HEK293 (cell line): ENCODE data around the gene MUS81.
A peak's percentile ranks its signal among the peaks of the same experiment; 100 is the strongest.

ENCODE experiments used
- BCL11B ChIP-seq: fragments of 450-650 bp; formaldehyde crosslinking; IDR thresholded peaks from 2 replicates; pipeline ENCODE4 v1.5.1; 2016; ENCODE audit warnings: low read depth, missing biosample characterization, missing genetic modification characterization
- GLIS1 ChIP-seq: fragments of 450-650 bp; formaldehyde crosslinking; IDR thresholded peaks from 2 replicates; pipeline ENCODE4 v1.5.1; 2016; ENCODE audit warnings: missing biosample characterization, missing genetic modification characterization
- MEIS1 ChIP-seq: sonication (generic); formaldehyde crosslinking; IDR thresholded peaks from 2 replicates; pipeline ENCODE4 v1.8.1; 2022; ENCODE audit warnings: missing genetic modification reagents, mild to moderate bottlenecking, borderline replicate concordance
- PBX3 ChIP-seq: sonication (generic); formaldehyde crosslinking; IDR thresholded peaks from 2 replicates; pipeline ENCODE4 v1.8.1; 2022; ENCODE audit warnings: mild to moderate bottlenecking, moderate library complexity, missing genetic modification reagents
- PRDM6 ChIP-seq: fragments of 450-650 bp; formaldehyde crosslinking; IDR thresholded peaks from 2 replicates; pipeline ENCODE4 v1.5.1; 2017; ENCODE audit warnings: missing biosample characterization, missing genetic modification characterization
- SETDB1 ChIP-seq: IDR thresholded peaks from one replicate; pipeline ENCODE4 v1.6.1; 2017; ENCODE audit warnings: mild to moderate bottlenecking, low read length, moderate library complexity, mixed read lengths; ENCODE audit not compliant: insufficient read length
- ZEB2 ChIP-seq: fragments of 450-650 bp; formaldehyde crosslinking; IDR thresholded peaks from 2 replicates; pipeline ENCODE4 v1.5.1; 2016; ENCODE audit warnings: missing biosample characterization, missing genetic modification characterization
- ZFHX2 ChIP-seq: fragments of 450-650 bp; formaldehyde crosslinking; conservative IDR thresholded peaks from 2 replicates; pipeline ENCODE4 v1.5.1; 2016; ENCODE audit warnings: missing biosample characterization, missing genetic modification characterization
- ZNF175 ChIP-seq: fragments of 450-650 bp; formaldehyde crosslinking; IDR thresholded peaks from 2 replicates; pipeline ENCODE4 v1.5.1; 2016; ENCODE audit warnings: missing biosample characterization, missing genetic modification characterization
- ZNF184 ChIP-seq: fragments of 450-650 bp; IDR thresholded peaks from 2 replicates; pipeline ENCODE4 v1.5.1; 2018; ENCODE audit warnings: missing biosample characterization, mild to moderate bottlenecking, missing genetic modification characterization
- ZNF211 ChIP-seq: fragments of 450-650 bp; formaldehyde crosslinking; IDR thresholded peaks from 2 replicates; pipeline ENCODE4 v1.5.1; 2016; ENCODE audit warnings: low read depth, missing biosample characterization, missing genetic modification characterization
- ZNF23 ChIP-seq: fragments of 450-650 bp; formaldehyde crosslinking; IDR thresholded peaks from 2 replicates; pipeline ENCODE4 v1.5.1; 2016; ENCODE audit warnings: missing biosample characterization, missing genetic modification characterization, borderline replicate concordance
- ZNF24 ChIP-seq: fragments of 450-650 bp; formaldehyde crosslinking; IDR thresholded peaks from 2 replicates; pipeline ENCODE4 v1.5.1; 2016; ENCODE audit warnings: missing biosample characterization, missing genetic modification characterization
- ZNF324 ChIP-seq: fragments of 450-650 bp; formaldehyde crosslinking; IDR thresholded peaks from 2 replicates; pipeline ENCODE4 v1.5.1; 2016; ENCODE audit warnings: missing biosample characterization, missing genetic modification characterization
- ZNF335 ChIP-seq: fragments of 450-650 bp; formaldehyde crosslinking; conservative IDR thresholded peaks from 2 replicates; pipeline ENCODE4 v1.5.1; 2016; ENCODE audit warnings: missing biosample characterization, missing genetic modification characterization
- ZNF394 ChIP-seq: fragments of 450-650 bp; formaldehyde crosslinking; IDR thresholded peaks from 2 replicates; pipeline ENCODE4 v1.5.1; 2016; ENCODE audit warnings: missing biosample characterization, missing genetic modification characterization, mild to moderate bottlenecking, moderate library complexity, borderline replicate concordance
- ZNF433 ChIP-seq: fragments of 450-650 bp; formaldehyde crosslinking; IDR thresholded peaks from 2 replicates; pipeline ENCODE4 v1.5.1; 2016; ENCODE audit warnings: missing biosample characterization, missing genetic modification characterization, low read depth
- ZNF449 ChIP-seq: fragments of 450-650 bp; formaldehyde crosslinking; IDR thresholded peaks from 2 replicates; pipeline ENCODE4 v1.5.1; 2017; ENCODE audit warnings: missing biosample characterization, mild to moderate bottlenecking, missing genetic modification characterization, moderate library complexity
- ZNF513 ChIP-seq: fragments of 450-650 bp; IDR thresholded peaks from 2 replicates; pipeline ENCODE4 v1.5.1; 2018; ENCODE audit warnings: missing biosample characterization, missing genetic modification characterization
- ZNF558 ChIP-seq: fragments of 450-650 bp; formaldehyde crosslinking; IDR thresholded peaks from 2 replicates; pipeline ENCODE4 v1.5.1; 2016; ENCODE audit warnings: missing biosample characterization, missing genetic modification characterization
- ZNF600 ChIP-seq: fragments of 450-650 bp; formaldehyde crosslinking; IDR thresholded peaks from 2 replicates; pipeline ENCODE4 v1.5.1; 2016; ENCODE audit warnings: missing biosample characterization, missing genetic modification characterization
- ZNF621 ChIP-seq: fragments of 450-650 bp; formaldehyde crosslinking; IDR thresholded peaks from 2 replicates; pipeline ENCODE4 v1.5.1; 2017; ENCODE audit warnings: missing biosample characterization, missing genetic modification characterization
- ZNF629 ChIP-seq: fragments of 450-650 bp; formaldehyde crosslinking; IDR thresholded peaks from 2 replicates; pipeline ENCODE4 v1.5.1; 2017; ENCODE audit warnings: missing biosample characterization, missing genetic modification characterization
- ZNF664 ChIP-seq: fragments of 450-650 bp; formaldehyde crosslinking; IDR thresholded peaks from 2 replicates; pipeline ENCODE4 v1.5.1; 2016; ENCODE audit warnings: missing biosample characterization, missing genetic modification characterization
- ZNF843 ChIP-seq: fragments of 450-650 bp; formaldehyde crosslinking; IDR thresholded peaks from 2 replicates; pipeline ENCODE4 v1.5.1; 2016; ENCODE audit warnings: missing biosample characterization, missing genetic modification characterization
- TF ChIP-seq, protein P1 (sequence below): fragments of 450-650 bp; formaldehyde crosslinking; IDR thresholded peaks from 2 replicates; pipeline ENCODE4 v1.5.1; 2017; ENCODE audit warnings: missing biosample characterization, missing genetic modification characterization
- TF ChIP-seq, protein P2 (sequence below): fragments of 450-650 bp; formaldehyde crosslinking; conservative IDR thresholded peaks from 2 replicates; pipeline ENCODE4 v1.5.1; 2016; ENCODE audit warnings: low read depth, missing biosample characterization, missing genetic modification characterization

The MUS81 gene

GRCh38 chr11:65860278-65861164 lies at the start of gene MUS81 (continued):
- peak; percentile 63; the same call in 1 of the 2 replicates for TF ChIP-seq ZNF449 (tag by site-specific recombination)
- peak; percentile 43 for TF ChIP-seq GLIS1 (tag by site-specific recombination)
- TF ChIP-seq ZNF600, result 0 out of 2 replicates have a peak, but pooled peaks have one; percentile 27
- TF ChIP-seq ZNF24 (tag by site-specific recombination), result peak; percentile 68; the same call in 1 of the 2 replicates
- TF ChIP-seq ZNF558 (tag by site-specific recombination), result peak; percentile 58; the same call in 1 of the 2 replicates
- TF ChIP-seq ZNF843 (tag by site-specific recombination), result 0 out of 2 replicates have a peak, but pooled peaks have one; percentile 29
- TF ChIP-seq ZNF664 (tag by site-specific recombination), result no peak
- TF ChIP-seq, protein P1, sequence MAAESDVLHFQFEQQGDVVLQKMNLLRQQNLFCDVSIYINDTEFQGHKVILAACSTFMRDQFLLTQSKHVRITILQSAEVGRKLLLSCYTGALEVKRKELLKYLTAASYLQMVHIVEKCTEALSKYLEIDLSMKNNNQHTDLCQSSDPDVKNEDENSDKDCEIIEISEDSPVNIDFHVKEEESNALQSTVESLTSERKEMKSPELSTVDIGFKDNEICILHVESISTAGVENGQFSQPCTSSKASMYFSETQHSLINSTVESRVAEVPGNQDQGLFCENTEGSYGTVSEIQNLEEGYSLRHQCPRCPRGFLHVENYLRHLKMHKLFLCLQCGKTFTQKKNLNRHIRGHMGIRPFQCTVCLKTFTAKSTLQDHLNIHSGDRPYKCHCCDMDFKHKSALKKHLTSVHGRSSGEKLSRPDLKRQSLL (tag by site-specific recombination), result peak; percentile 80
- TF ChIP-seq ZNF433, result no peak
- TF ChIP-seq PRDM6 (tag by site-specific recombination), result no peak
- 0 out of 2 replicates have a peak, but pooled peaks have one; percentile 46 for TF ChIP-seq ZNF184 (tag by site-specific recombination)
- TF ChIP-seq ZNF335 (tag by site-specific recombination), result peak; percentile 96
- peak; percentile 17; the same call in 1 of the 2 replicates for TF ChIP-seq BCL11B (tag by site-specific recombination)
- TF ChIP-seq ZNF324 (tag by site-specific recombination), result peak; percentile 67
- TF ChIP-seq SETDB1, result no peak
- TF ChIP-seq ZNF175 (tag by site-specific recombination), result no peak
- TF ChIP-seq MEIS1 (CRISPR knock-in tag), result no peak
- TF ChIP-seq ZNF513 (tag by site-specific recombination), result 0 out of 2 replicates have a peak, but pooled peaks have one; percentile 22
- TF ChIP-seq ZNF621 (tag by site-specific recombination), result no peak
- peak; percentile 64; the same call in 1 of the 2 replicates for TF ChIP-seq ZNF394 (tag by site-specific recombination)
- TF ChIP-seq, protein P2, sequence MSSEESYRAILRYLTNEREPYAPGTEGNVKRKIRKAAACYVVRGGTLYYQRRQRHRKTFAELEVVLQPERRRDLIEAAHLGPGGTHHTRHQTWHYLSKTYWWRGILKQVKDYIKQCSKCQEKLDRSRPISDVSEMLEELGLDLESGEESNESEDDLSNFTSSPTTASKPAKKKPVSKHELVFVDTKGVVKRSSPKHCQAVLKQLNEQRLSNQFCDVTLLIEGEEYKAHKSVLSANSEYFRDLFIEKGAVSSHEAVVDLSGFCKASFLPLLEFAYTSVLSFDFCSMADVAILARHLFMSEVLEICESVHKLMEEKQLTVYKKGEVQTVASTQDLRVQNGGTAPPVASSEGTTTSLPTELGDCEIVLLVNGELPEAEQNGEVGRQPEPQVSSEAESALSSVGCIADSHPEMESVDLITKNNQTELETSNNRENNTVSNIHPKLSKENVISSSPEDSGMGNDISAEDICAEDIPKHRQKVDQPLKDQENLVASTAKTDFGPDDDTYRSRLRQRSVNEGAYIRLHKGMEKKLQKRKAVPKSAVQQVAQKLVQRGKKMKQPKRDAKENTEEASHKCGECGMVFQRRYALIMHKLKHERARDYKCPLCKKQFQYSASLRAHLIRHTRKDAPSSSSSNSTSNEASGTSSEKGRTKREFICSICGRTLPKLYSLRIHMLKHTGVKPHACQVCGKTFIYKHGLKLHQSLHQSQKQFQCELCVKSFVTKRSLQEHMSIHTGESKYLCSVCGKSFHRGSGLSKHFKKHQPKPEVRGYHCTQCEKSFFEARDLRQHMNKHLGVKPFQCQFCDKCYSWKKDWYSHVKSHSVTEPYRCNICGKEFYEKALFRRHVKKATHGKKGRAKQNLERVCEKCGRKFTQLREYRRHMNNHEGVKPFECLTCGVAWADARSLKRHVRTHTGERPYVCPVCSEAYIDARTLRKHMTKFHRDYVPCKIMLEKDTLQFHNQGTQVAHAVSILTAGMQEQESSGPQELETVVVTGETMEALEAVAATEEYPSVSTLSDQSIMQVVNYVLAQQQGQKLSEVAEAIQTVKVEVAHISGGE (tag by site-specific recombination), result peak; percentile 92
- peak; percentile 78 for TF ChIP-seq PBX3 (CRISPR knock-in tag)
- peak; percentile 81 for TF ChIP-seq ZEB2 (tag by site-specific recombination)
- peak; percentile 76 for TF ChIP-seq ZNF629
- TF ChIP-seq ZNF211, result no peak
- TF ChIP-seq ZFHX2 (tag by site-specific recombination), result peak; percentile 83
- no peak for TF ChIP-seq ZNF23 (tag by site-specific recombination)
